NCI-H748 (cell line): ENCODE measurements around the gene ITM2B.

Experiments used
- DNase-seq: peaks from one replicate; lab custom pipeline; 2025; ENCODE audit not compliant: unreplicated experiment; lab: John Stamatoyannopoulos, UW

Gene ITM2B

DNA sequence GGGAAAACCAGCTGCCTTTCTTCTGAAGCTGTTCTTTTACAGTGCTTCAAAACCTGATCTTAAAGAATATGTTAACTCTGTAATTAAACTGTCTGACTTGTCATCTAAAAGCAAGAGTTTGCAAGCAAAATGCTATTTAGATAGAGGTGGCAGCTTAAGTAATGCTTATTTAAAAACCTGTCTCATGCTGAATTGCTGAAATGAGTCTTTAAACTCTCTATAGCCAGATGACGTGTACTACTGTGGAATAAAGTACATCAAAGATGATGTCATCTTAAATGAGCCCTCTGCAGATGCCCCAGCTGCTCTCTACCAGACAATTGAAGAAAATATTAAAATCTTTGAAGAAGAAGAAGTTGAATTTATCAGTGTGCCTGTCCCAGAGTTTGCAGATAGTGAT lies 22.9 kb downstream of the ITM2B start:
- no peak for DNase-seq

DNA sequence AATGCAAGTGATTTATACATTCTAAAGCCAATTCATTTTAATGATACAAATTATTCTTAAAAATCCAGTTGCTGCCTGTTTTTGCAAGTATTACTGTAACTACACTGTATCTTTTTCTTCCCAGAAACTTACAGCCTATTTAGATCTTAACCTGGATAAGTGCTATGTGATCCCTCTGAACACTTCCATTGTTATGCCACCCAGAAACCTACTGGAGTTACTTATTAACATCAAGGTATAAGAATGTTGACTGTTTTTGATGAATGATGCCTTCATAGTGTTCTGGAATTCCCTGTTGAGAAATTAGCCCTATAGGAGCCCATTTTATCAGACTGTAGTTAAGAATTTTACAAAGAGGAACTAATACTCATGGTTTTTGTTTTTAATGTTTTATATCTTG lies 25.0 kb downstream of the ITM2B start:
- no peak for DNase-seq

DNA sequence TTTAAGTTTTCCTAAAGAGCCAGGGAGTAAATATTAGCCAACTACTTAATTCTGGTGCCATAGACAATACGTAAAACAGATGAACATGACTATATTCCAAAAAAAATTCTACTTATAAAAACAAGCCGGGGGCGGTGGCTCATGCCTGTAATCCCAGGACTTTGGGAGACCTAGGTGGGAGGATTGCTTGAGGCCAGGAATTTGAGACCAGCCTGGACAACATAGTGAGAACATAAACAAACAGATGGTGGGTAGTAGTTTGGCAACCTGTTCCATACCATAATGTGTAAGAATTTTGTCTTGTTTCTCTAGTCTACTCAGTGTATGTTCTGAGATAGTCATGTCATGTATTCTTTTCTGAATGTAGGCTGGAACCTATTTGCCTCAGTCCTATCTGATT lies 25.4 kb downstream of the ITM2B start:
- DNase-seq: no peak

DNA sequence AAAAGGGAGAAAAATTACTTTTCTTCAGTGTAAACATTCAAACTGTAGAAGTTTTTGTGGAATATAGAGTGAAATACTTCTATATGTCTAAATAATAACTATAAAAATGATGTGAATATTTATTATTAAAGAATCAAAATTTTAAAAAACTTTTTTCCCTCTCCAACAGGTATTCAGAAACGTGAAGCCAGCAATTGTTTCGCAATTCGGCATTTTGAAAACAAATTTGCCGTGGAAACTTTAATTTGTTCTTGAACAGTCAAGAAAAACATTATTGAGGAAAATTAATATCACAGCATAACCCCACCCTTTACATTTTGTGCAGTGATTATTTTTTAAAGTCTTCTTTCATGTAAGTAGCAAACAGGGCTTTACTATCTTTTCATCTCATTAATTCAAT lies 28.0 kb downstream of the ITM2B start:
- DNase-seq: no peak

DNA sequence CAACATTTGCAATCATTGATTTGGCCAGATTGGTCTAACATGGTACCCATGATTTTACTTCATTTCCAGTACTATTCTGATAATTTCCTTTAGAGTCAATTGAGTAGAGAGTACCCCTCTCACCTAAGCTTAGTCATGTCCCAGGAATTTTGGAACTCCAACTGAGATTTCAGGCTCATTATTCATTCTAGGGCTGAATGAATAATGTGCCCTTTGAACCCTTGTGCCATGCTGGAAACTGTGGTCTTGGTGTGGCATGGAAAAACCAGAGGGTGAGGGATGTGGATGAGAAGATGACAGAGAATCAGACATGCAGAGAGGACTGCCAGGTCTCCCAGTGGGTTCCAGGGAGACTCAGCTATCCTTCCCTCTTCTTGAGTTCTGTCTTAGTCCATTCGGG lies 30.2 kb downstream of the ITM2B start:
- DNase-seq: no peak

DNA sequence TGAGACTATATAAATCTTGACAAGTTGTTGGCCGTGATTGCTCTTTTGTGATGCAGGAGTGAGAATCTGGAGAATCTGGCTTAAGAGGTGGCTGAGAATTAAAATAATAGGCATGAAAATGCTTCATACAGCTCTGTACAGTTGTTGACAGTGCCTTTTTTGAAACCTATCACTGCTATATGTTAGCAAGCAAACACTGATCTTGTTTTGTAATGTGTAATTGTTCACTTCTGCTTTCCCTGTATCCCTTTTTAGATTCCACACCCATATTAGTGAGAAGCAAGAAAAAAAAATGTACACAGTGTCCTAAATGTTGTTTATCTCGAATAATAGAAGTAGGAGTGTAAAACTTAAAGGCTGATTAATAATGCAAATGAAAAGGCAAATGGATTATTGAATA lies 31.1 kb downstream of the ITM2B start:
- no peak for DNase-seq

DNA sequence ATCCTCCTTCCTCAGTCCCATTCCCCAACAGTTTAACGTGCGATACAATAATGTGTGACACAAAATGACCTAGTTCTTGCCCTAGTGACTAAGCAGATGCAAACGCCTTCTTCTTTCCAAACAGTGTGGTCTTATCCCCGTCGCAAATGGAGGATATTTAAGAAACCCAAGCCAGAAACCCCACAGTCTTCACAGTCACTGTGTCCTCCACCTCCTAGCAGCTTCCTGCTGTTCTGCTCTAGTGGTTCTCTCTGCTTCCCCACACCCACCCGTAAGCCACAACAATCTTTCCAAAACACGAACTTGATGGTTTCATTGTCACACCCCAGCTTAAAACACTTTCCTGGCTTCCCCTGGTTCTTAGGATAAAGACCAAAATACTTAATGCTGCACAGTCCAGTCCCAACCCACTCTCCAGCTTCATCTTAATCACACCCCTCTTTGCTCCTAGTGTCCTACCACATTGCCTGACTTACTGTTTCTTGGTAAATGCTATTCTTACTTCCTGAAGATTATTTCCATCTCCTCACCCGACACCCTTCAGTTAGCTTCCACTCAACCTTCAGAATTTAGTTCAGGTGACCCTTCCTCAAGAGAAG lies 32.3 kb downstream of the ITM2B start:
- DNase-seq: no peak

DNA sequence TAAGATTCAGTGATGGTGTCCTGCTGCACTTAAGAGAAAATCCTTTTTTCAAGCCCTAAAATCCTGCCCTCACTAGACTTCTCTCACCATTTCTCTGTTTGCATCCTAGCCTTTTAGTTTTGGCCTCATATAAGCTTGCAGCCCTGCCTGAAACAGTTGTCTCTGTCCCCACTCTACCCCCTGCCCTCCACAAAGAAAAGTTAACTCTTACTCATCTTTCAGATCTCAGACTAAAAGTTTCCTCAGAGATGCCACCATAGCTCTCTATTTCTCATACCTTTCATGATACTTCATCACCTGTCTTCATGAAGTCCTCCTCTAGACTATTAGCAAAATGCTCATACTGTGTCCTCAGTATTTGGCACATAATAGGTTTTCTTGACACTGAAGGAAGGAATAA lies 33.1 kb downstream of the ITM2B start:
- DNase-seq: no peak

DNA sequence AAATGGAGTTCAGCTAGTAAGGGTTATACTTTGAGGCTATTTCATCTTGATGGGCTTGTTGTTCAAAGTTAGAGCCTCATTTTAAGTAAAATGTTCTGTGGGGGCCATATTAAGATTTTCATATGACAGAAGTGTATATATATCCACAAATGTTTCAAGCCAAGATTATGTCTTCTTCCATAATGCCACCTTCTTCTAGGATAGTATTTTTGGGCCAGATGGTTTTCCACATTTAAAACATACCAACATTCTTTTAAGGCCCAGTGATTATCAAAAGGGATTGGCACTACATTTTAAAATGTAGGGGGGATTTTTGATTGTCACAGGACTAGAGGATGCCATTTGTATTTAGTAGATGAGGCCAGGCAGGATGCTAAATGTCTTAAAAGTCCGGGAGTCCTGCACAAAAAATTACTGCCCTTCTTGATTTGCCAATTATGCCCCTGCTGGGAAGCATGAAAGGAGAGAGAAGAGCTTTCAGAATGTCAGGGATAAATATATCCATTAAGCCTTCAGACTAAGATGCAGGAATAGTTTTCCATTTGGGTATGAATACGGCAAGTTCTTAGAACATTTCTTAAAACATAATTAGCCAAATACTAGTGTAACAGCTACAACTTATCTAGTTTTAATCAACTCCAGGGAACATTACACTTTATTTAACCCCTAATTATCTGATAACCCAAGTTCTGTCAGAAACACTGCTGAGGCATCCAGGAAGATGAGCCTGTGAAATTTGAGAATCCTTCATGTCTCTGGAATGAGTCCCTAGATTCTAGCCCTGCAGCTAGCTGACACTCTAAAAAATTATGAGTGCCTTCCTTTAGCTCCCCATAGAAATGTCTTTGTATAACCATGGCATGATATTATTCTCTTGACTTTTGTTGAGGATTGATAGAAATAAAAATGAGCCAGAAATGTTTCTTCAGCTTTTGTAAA lies 34.0 kb downstream of the ITM2B start:
- no peak for DNase-seq

DNA sequence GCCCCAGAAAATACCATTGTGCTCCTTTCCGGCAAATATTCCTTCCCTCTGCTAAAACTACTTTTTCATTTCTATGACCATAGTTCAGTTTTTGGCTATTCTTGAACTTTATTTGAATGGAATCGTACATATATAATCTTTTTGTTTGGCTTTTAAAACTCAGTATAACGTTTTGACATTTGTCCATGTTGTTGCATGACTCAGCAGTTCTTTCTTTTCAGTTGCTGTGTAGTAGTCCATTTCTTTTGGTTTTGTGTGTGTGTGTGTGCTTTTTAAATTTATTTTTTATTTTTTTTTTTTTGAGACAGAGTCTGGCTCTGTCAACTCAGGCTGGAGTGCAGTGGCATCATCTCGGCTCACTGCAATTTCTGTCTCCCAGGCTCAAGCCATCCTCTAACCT lies 35.0 kb downstream of the ITM2B start:
- no peak for DNase-seq

DNA sequence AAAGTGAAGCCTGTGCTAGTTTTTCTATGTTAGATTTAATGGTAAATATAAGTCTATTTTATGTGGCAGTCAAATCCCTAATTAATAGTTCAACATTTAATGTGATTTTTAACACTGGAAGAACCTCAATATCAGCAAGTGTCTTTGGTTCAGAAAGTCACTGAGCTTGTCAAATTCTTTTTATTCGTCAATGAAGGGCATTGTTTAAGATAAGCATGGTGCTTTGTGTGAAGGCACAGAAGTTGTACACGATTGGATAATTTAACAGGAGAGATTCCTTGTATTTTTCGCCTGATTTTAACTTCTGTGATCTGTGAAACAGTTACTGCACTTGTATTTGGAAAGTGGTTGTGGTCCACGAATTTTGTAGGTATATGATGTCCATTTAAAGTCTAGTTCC lies 40.3 kb downstream of the ITM2B start:
- no peak for DNase-seq

DNA sequence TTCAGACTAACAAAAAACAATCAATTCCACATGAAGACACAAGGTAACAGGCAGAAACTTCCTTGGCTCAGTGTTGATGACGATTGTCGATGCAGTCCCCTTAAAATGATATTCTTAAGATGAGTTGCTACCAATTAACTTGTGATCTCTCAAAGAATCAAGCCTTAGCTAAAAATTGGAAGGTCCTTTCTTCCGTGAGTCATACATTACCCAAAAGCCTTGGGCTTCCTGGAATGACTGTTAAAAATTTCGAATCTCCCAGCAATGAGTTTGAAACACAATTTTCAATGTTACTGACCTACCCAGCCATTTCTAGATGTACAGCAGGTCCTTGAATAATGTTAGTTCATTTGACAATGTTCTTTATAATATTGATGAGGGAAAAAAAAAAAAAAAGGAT lies 42.5 kb downstream of the ITM2B start:
- no peak for DNase-seq

DNA sequence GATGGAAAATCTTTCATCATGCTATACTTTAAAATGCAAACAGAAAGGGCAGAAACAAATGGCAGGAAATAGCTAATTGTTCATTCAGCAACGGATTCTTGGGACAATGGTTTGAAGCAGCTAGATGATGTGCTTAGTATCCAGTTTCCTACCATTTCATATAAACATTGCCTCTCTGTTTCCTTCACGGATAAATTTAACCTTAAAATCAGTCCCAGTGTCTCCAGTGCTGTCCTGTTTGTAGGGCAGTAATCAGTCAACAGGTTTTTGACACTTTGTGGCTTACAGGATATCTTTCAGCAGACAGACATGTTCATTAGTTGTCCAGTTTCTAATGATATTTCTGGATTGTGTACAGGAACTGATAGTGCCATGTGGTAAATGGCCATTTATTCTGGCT lies 45.8 kb downstream of the ITM2B start:
- peak; percentile 67 for DNase-seq

DNA sequence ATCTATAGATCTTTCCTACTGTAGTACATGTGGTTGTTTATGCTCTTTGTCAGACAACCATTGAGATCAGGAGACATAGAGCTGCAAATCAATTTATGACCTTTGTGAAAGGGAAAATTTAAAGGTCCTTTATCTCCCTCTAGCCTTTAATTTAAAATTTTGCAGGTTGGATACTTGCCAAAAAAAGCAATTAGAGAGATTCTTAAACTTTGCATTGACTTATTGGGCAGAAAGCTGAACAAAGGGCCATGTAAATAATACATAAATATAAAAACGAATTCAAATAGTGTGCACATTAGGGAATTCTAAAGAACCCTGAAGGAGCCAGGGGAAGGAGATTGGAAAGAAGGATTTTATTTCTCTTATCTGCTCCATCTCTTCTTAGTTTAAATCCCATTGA lies 48.5 kb downstream of the ITM2B start:
- no peak for DNase-seq

DNA sequence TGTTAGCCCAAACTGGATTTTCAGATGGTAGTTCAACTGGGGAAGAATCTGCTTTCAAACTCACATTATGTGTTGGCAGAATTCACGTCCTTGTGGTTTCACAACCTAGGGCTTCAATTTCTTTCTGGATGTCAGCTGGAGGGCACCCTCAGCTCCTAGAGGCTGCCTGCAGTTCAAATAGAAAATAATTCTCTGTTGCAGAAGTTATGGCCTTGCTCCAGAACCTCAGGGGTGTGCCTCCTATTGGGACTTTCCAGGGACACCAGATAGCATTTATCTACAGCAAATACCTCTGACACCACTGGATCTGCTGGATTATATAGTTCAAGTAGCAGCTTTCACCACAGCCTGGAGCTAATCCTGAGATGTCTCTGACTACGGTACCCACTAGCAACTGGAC lies 58.7 kb downstream of the ITM2B start:
- DNase-seq: no peak

DNA sequence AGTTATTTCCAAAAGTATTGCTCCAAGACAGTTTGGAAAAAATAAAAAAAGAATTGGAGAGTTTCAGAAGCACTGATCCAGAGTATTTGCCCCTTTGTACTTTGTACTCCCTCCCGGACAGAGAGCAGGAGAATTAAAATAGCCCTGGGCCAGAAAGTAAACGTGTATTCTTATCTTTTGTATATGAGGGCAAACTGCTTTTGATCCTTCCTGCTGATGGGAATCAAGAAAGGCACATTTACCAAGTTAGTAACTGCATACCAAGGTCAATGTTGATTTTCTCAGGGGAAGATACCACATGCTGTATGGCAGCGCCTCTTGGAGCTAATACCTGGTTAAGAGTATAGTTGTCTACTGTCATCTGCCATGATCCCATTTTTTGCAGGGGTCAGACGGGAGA lies 59.6 kb downstream of the ITM2B start:
- DNase-seq: no peak

DNA sequence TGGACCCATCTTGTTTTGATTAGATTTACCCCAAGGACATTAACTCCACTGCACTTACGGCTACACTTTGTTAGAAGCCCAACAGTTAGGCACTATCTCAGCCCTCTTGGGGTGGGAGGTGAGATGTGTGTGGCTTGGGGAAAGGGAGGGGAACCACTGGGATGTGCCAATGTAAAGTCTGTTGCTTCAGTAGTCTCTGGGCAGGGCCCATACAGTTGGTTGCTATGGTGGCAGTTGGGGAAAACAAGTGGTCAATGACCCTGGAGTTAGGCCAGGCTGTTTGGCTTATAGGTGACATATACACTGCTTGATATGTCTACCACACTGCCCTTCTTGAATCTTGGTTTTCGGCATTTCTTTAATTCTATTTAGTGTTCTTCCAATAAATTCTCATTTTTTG lies 61.6 kb downstream of the ITM2B start:
- no peak for DNase-seq

DNA sequence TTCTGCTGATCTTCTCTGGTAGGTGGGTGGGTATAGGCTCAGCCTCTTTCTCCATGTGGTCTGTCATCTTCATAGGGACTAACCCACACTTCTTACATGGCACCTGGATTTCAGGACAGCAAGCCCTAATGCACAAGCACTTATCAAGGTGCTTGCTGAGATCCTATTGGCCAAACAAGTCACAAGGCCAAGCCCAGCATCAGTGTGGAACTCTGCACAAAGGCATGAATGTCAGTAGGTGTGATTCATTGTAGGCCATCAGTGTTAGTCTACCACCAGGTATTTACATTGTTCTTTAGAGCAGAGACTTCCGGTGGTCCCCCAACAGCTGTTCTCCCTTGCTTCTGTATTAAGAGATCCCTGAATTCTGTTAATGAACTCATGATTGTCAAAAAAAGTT lies 62.3 kb downstream of the ITM2B start:
- DNase-seq: no peak

DNA sequence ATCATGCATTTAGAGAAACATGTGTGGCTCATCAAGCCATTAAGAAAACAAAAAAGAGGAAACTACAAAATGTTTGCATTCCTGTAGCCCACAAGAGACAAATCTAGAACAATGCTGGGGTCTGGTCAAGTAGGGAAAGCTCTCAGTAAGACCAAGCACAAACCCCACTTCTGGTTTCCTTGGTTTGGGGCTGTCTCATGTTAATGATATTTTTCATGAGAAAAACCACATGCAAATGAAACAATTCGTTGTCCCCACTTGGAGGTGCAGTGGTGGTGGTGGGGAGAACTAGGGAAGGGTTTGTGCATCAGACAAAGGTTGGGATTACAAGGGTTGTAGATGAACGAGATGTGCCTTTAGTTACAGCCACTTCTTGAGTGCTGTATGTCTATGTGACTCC lies 63.5 kb downstream of the ITM2B start:
- DNase-seq: no peak

DNA sequence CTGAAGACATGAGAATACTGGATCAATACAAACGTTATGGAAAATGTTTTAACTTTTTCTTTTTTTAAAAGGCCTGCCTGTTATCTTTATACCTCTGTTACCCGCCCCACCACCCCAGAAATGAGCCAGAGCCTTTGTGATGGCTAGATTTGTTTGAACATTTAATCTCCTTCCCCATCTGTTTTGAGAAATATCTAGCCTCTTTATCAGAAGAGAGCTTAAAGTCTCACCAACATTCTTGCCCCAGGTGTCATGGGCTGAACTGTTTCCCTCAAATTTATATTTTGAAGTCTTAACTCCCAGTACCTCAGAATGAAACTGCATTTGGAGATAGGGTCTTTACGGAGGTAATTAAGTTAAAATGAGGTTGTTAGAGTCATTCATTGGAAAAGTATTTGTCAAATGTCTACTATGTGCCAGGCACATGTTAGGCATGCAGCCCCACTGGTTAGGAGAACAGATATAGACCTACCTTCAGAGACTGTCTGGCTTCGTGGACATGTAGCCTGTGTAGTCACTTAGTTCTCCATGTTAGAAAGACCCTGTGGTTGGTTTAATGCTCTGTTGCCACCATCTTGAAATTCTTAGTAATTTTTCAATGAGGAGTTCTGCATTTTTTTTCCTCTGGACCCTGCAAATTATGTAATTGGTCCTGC lies 64.3 kb downstream of the ITM2B start:
- DNase-seq: no peak

DNA sequence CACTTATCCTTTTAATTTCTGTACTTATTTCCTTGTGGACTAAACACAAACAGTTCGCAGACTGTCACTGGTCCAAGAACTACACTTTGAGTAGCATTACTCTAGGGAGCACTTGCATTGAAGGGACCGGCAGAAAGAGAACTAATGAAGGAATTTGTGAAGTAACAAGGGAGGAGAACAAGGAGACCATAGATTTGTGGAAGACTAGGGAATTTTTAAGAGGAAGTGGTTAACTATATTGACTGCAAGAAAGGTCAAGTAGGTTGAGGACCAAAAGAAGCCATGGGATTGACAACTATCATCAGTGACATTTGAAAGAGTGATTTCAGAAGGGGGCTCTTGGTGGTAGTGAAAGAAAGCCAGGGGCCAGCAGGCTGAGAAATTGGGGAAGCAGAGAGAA lies 66.6 kb downstream of the ITM2B start:
- DNase-seq: no peak

DNA sequence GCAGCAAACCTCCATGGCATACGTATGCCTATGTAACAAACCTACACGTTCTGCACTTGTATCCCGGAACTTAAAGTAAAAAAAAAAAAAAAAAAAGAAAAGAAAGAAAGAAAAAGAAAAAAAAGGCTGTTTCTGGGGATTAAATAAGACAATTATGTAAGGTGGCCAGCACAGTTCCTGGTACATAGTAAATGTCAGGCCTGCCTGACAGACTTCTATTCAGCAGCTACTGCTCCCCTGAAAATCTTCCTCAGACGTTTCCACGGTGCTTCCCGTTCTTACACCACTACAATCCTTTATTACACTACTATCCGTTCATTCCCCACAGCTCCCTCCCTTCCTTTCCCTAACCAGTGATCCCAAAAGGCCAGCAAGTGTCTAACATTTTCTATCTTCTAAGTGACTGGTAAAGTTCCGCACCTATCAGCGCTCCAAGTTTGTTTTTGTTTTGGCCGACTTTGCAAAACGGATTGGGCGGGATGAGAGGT lies 69.9 kb downstream of the ITM2B start:
- DNase-seq: no peak
